HEK293 (cell line): Measurements from ENCODE around the gene STX18.

ENCODE experiments used
- GLIS2 ChIP-seq: fragments of 450-650 bp; formaldehyde crosslinking; IDR thresholded peaks from 2 replicates; pipeline ENCODE4 v1.5.1; 2016; ENCODE audit warnings: missing biosample characterization, missing genetic modification characterization
- IKZF3 ChIP-seq: fragments of 450-650 bp; IDR thresholded peaks from 2 replicates; pipeline ENCODE4 v1.5.0; 2018; ENCODE audit warnings: missing biosample characterization, mild to moderate bottlenecking, missing genetic modification characterization, moderate library complexity
- KLF8 ChIP-seq: fragments of 450-650 bp; formaldehyde crosslinking; IDR thresholded peaks from 2 replicates; pipeline ENCODE4 v1.5.1; 2016; ENCODE audit warnings: missing biosample characterization, missing genetic modification characterization
- REPIN1 ChIP-seq: fragments of 450-650 bp; formaldehyde crosslinking; IDR thresholded peaks from 2 replicates; pipeline ENCODE4 v1.5.1; 2017; ENCODE audit warnings: missing biosample characterization, missing genetic modification characterization, low read depth
- SETDB1 ChIP-seq: IDR thresholded peaks from one replicate; pipeline ENCODE4 v1.6.1; 2017; ENCODE audit warnings: mild to moderate bottlenecking, low read length, moderate library complexity, mixed read lengths; ENCODE audit not compliant: insufficient read length
- TCF7L2 ChIP-seq: IDR thresholded peaks from 2 replicates; pipeline ENCODE4 v1.6.1; 2011; ENCODE audit warnings: low read depth, mild to moderate bottlenecking, inconsistent platforms, low read length, moderate library complexity, borderline replicate concordance
- YY1 ChIP-seq: fragments of 450-650 bp; formaldehyde crosslinking; IDR thresholded peaks from 2 replicates; pipeline ENCODE4 v1.5.1; 2018; ENCODE audit warnings: missing biosample characterization, missing genetic modification characterization
- ZBTB1 ChIP-seq: fragments of 450-650 bp; formaldehyde crosslinking; IDR thresholded peaks from 2 replicates; pipeline ENCODE4 v1.5.1; 2016; ENCODE audit warnings: missing biosample characterization, missing genetic modification characterization
- ZBTB20 ChIP-seq: fragments of 450-650 bp; formaldehyde crosslinking; IDR thresholded peaks from 2 replicates; pipeline ENCODE4 v1.5.1; 2016; ENCODE audit warnings: missing biosample characterization, missing genetic modification characterization
- ZNF140 ChIP-seq: fragments of 450-650 bp; formaldehyde crosslinking; IDR thresholded peaks from 2 replicates; pipeline ENCODE4 v1.5.1; 2016; ENCODE audit warnings: missing biosample characterization, missing genetic modification characterization
- ZNF155 ChIP-seq: fragments of 450-650 bp; formaldehyde crosslinking; IDR thresholded peaks from 2 replicates; pipeline ENCODE4 v1.5.1; 2016; ENCODE audit warnings: missing biosample characterization, missing genetic modification characterization
- ZNF19 ChIP-seq: fragments of 450-650 bp; formaldehyde crosslinking; IDR thresholded peaks from 2 replicates; pipeline ENCODE4; 2016; ENCODE audit warnings: missing biosample characterization, missing genetic modification characterization, low read depth
- ZNF248 ChIP-seq: fragments of 450-650 bp; formaldehyde crosslinking; IDR thresholded peaks from 2 replicates; pipeline ENCODE4 v1.5.1; 2017; ENCODE audit warnings: missing biosample characterization, missing genetic modification characterization
- ZNF302 ChIP-seq: fragments of 450-650 bp; formaldehyde crosslinking; IDR thresholded peaks from 2 replicates; pipeline ENCODE4 v1.5.1; 2016; ENCODE audit warnings: missing biosample characterization, missing genetic modification characterization, low read depth
- ZNF354C ChIP-seq: fragments of 450-650 bp; formaldehyde crosslinking; IDR thresholded peaks from 2 replicates; pipeline ENCODE4 v1.5.1; 2016; ENCODE audit warnings: missing biosample characterization, missing genetic modification characterization, low read depth, borderline replicate concordance
- ZNF426 ChIP-seq: fragments of 450-650 bp; formaldehyde crosslinking; IDR thresholded peaks from 2 replicates; pipeline ENCODE4 v1.5.1; 2017; ENCODE audit warnings: missing biosample characterization, missing genetic modification characterization, mild to moderate bottlenecking, inconsistent platforms, moderate library complexity
- ZNF549 ChIP-seq: fragments of 450-650 bp; IDR thresholded peaks from 2 replicates; pipeline ENCODE4 v1.5.1; 2018; ENCODE audit warnings: missing biosample characterization, missing genetic modification characterization, mild to moderate bottlenecking, inconsistent platforms, moderate library complexity
- ZNF596 ChIP-seq: fragments of 450-650 bp; IDR thresholded peaks from 2 replicates; pipeline ENCODE4 v1.5.0; 2018; ENCODE audit warnings: missing biosample characterization, mild to moderate bottlenecking, missing genetic modification characterization, moderate library complexity
- TF ChIP-seq, protein P1 (sequence below): fragments of 450-650 bp; formaldehyde crosslinking; IDR thresholded peaks from 2 replicates; pipeline ENCODE4 v1.5.1; 2017; ENCODE audit warnings: missing biosample characterization, missing genetic modification characterization
- TF ChIP-seq, protein P2 (sequence below): fragments of 450-650 bp; formaldehyde crosslinking; IDR thresholded peaks from 2 replicates; pipeline ENCODE4 v1.5.1; 2016; ENCODE audit warnings: missing biosample characterization, missing genetic modification characterization
- TF ChIP-seq, protein P3 (sequence below): fragments of 450-650 bp; formaldehyde crosslinking; optimal IDR thresholded peaks from 2 replicates; pipeline ENCODE3; 2016; ENCODE audit warnings: missing biosample characterization, mild to moderate bottlenecking, missing genetic modification characterization
- TF ChIP-seq, protein P4 (sequence below): fragments of 450-650 bp; formaldehyde crosslinking; IDR thresholded peaks from 2 replicates; pipeline ENCODE4 v1.5.1; 2016; ENCODE audit warnings: missing biosample characterization, missing genetic modification characterization, low read depth
- TF ChIP-seq, protein P5 (sequence below): fragments of 450-650 bp; formaldehyde crosslinking; IDR thresholded peaks from 2 replicates; pipeline ENCODE4 v1.5.1; 2016; ENCODE audit warnings: missing biosample characterization, missing genetic modification characterization
- TF ChIP-seq, protein P6 (sequence below): fragments of 450-650 bp; formaldehyde crosslinking; IDR thresholded peaks from 2 replicates; pipeline ENCODE4 v1.5.1; 2016; ENCODE audit warnings: missing biosample characterization, missing genetic modification characterization
- TF ChIP-seq, protein P7 (sequence below): fragments of 450-650 bp; formaldehyde crosslinking; IDR thresholded peaks from 2 replicates; pipeline ENCODE4 v1.5.1; 2016; ENCODE audit warnings: missing biosample characterization, missing genetic modification characterization

Gene STX18

DNA sequence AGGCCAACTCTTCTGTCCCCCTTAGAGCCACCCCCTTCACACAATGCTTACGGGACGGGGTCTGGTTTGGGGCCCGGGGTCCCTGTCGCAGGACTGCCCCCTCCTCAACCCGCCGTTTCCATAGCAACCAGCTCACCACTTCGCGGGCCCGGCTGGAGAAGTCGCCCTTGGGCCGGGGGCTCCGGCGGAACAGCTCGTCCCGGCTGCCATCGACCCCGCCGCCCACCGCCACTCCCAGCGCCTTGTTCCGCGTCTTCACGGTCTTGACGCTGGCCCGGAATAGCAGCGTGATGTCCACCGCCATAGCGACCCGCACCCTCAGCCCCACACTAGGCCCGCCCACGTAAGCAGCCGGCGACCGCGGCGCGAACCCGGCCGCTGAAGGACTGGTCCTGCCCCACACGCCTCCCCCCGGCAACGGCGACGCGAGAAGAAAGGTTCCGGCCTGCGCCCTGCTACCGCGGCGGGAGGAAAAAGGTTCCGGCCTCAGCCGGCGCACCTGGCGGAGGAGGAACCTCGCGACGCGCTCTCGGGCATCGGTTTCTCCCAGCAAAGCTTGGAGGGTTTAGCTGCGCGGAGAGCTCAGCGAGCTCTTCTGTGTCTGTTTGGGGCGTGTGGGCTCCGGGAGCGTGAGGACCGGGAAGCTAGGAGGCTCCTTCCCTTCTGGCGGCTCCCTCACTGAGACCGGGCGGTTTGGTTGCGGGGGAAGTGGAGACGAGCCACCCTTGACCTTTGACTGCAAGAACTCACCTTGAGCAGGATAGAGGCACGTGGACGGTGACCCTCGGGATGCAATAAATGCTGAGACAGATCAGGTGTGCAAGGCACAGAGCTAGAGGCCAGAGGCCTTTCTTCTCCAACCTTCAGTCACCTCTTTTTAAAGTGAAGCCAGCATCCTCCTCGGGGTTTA lies at the start of gene STX18 (continued):
- no peak for TF ChIP-seq ZNF155 (tag by site-specific recombination)
- TF ChIP-seq TCF7L2 = no peak
- no peak for TF ChIP-seq ZNF19 (tag by site-specific recombination)
- TF ChIP-seq, protein P1, sequence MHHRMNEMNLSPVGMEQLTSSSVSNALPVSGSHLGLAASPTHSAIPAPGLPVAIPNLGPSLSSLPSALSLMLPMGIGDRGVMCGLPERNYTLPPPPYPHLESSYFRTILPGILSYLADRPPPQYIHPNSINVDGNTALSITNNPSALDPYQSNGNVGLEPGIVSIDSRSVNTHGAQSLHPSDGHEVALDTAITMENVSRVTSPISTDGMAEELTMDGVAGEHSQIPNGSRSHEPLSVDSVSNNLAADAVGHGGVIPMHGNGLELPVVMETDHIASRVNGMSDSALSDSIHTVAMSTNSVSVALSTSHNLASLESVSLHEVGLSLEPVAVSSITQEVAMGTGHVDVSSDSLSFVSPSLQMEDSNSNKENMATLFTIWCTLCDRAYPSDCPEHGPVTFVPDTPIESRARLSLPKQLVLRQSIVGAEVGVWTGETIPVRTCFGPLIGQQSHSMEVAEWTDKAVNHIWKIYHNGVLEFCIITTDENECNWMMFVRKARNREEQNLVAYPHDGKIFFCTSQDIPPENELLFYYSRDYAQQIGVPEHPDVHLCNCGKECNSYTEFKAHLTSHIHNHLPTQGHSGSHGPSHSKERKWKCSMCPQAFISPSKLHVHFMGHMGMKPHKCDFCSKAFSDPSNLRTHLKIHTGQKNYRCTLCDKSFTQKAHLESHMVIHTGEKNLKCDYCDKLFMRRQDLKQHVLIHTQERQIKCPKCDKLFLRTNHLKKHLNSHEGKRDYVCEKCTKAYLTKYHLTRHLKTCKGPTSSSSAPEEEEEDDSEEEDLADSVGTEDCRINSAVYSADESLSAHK = peak; percentile 79
- TF ChIP-seq, protein P2, sequence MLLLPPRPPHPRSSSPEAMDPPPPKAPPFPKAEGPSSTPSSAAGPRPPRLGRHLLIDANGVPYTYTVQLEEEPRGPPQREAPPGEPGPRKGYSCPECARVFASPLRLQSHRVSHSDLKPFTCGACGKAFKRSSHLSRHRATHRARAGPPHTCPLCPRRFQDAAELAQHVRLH (tag by site-specific recombination) = peak; percentile 96
- no peak for TF ChIP-seq ZNF140
- TF ChIP-seq ZNF302 = 0 out of 2 replicates have a peak, but pooled peaks have one; percentile 43
- no peak for TF ChIP-seq ZNF549
- TF ChIP-seq IKZF3 = peak; percentile 51; the same call in 1 of the 2 replicates
- peak; percentile 65 for TF ChIP-seq ZBTB20 (tag by site-specific recombination)
- TF ChIP-seq, protein P3, sequence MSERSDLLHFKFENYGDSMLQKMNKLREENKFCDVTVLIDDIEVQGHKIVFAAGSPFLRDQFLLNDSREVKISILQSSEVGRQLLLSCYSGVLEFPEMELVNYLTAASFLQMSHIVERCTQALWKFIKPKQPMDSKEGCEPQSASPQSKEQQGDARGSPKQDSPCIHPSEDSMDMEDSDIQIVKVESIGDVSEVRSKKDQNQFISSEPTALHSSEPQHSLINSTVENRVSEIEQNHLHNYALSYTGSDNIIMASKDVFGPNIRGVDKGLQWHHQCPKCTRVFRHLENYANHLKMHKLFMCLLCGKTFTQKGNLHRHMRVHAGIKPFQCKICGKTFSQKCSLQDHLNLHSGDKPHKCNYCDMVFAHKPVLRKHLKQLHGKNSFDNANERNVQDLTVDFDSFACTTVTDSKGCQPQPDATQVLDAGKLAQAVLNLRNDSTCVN (tag by site-specific recombination) = peak; percentile 92
- peak; percentile 94 for TF ChIP-seq KLF8
- no peak for TF ChIP-seq ZNF248 (tag by site-specific recombination)
- TF ChIP-seq GLIS2 (tag by site-specific recombination) = peak; percentile 72
- TF ChIP-seq ZBTB1 (tag by site-specific recombination) = peak; percentile 98
- TF ChIP-seq ZNF426 (tag by site-specific recombination) = no peak
- TF ChIP-seq, protein P4, sequence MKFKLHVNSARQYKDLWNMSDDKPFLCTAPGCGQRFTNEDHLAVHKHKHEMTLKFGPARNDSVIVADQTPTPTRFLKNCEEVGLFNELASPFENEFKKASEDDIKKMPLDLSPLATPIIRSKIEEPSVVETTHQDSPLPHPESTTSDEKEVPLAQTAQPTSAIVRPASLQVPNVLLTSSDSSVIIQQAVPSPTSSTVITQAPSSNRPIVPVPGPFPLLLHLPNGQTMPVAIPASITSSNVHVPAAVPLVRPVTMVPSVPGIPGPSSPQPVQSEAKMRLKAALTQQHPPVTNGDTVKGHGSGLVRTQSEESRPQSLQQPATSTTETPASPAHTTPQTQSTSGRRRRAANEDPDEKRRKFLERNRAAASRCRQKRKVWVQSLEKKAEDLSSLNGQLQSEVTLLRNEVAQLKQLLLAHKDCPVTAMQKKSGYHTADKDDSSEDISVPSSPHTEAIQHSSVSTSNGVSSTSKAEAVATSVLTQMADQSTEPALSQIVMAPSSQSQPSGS = no peak
- TF ChIP-seq ZNF354C (tag by site-specific recombination) = no peak
- TF ChIP-seq, protein P5, sequence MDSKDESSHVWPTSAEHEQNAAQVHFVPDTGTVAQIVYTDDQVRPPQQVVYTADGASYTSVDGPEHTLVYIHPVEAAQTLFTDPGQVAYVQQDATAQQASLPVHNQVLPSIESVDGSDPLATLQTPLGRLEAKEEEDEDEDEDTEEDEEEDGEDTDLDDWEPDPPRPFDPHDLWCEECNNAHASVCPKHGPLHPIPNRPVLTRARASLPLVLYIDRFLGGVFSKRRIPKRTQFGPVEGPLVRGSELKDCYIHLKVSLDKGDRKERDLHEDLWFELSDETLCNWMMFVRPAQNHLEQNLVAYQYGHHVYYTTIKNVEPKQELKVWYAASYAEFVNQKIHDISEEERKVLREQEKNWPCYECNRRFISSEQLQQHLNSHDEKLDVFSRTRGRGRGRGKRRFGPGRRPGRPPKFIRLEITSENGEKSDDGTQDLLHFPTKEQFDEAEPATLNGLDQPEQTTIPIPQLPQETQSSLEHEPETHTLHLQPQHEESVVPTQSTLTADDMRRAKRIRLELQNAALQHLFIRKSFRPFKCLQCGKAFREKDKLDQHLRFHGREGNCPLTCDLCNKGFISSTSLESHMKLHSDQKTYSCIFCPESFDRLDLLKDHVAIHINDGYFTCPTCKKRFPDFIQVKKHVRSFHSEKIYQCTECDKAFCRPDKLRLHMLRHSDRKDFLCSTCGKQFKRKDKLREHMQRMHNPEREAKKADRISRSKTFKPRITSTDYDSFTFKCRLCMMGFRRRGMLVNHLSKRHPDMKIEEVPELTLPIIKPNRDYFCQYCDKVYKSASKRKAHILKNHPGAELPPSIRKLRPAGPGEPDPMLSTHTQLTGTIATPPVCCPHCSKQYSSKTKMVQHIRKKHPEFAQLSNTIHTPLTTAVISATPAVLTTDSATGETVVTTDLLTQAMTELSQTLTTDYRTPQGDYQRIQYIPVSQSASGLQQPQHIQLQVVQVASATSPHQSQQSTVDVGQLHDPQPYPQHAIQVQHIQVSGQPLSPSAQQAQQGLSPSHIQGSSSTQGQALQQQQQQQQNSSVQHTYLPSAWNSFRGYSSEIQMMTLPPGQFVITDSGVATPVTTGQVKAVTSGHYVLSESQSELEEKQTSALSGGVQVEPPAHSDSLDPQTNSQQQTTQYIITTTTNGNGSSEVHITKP (tag by site-specific recombination) = peak; percentile 65
- peak; percentile 95; the same call in 1 of the 2 replicates for TF ChIP-seq REPIN1 (tag by site-specific recombination)
- peak; percentile 95 for TF ChIP-seq YY1 (tag by site-specific recombination)
- TF ChIP-seq, protein P6, sequence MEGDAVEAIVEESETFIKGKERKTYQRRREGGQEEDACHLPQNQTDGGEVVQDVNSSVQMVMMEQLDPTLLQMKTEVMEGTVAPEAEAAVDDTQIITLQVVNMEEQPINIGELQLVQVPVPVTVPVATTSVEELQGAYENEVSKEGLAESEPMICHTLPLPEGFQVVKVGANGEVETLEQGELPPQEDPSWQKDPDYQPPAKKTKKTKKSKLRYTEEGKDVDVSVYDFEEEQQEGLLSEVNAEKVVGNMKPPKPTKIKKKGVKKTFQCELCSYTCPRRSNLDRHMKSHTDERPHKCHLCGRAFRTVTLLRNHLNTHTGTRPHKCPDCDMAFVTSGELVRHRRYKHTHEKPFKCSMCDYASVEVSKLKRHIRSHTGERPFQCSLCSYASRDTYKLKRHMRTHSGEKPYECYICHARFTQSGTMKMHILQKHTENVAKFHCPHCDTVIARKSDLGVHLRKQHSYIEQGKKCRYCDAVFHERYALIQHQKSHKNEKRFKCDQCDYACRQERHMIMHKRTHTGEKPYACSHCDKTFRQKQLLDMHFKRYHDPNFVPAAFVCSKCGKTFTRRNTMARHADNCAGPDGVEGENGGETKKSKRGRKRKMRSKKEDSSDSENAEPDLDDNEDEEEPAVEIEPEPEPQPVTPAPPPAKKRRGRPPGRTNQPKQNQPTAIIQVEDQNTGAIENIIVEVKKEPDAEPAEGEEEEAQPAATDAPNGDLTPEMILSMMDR (tag by site-specific recombination) = peak; percentile 51; the same call in 1 of the 2 replicates
- TF ChIP-seq ZNF596 (tag by site-specific recombination) = no peak
- no peak for TF ChIP-seq SETDB1
- TF ChIP-seq, protein P7, sequence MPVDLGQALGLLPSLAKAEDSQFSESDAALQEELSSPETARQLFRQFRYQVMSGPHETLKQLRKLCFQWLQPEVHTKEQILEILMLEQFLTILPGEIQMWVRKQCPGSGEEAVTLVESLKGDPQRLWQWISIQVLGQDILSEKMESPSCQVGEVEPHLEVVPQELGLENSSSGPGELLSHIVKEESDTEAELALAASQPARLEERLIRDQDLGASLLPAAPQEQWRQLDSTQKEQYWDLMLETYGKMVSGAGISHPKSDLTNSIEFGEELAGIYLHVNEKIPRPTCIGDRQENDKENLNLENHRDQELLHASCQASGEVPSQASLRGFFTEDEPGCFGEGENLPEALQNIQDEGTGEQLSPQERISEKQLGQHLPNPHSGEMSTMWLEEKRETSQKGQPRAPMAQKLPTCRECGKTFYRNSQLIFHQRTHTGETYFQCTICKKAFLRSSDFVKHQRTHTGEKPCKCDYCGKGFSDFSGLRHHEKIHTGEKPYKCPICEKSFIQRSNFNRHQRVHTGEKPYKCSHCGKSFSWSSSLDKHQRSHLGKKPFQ (tag by site-specific recombination) = peak; percentile 69; the same call in 1 of the 2 replicates
